EH (cell line): Measurements from ENCODE around the gene CD72.
A peak's percentile ranks its signal among the peaks of the same experiment; 100 is the strongest.
"Not testable (repeated sequence)": the region's sequence is repeated elsewhere in the genome, so short reads cannot be mapped to it uniquely, and the experiment has no call there.

ENCODE experiments used
- DNase-seq: peaks from one replicate; pipeline ENCODE4 v3.0.0-alpha.2; 2015; ENCODE audit warnings: low read depth

The CD72 gene

GRCh38 chr9:35649431-35650340, 31.5 kb upstream of the CD72 start:
- DNase-seq = no peak

- peak; percentile 87 for DNase-seq
Measured at GRCh38 chr9:35646533-35647265, 28.5 kb upstream of the CD72 start.

GRCh38 chr9:35646153-35646532, 27.9 kb upstream of the CD72 start:
- DNase-seq = no peak

GRCh38 chr9:35645736-35646135, 27.5 kb upstream of the CD72 start:
- DNase-seq = not testable (repeated sequence)

- DNase-seq = no peak
Measured at GRCh38 chr9:35643046-35643445, 24.8 kb upstream of the CD72 start.

GRCh38 chr9:35641478-35641877, 23.3 kb upstream of the CD72 start:
- not testable (repeated sequence) for DNase-seq

GRCh38 chr9:35640431-35640830, 22.2 kb upstream of the CD72 start:
- DNase-seq = not testable (repeated sequence)

GRCh38 chr9:35639631-35640030, 21.4 kb upstream of the CD72 start:
- DNase-seq = no peak

- peak; percentile 40 for DNase-seq
Measured at GRCh38 chr9:35639225-35639624, 21.0 kb upstream of the CD72 start.

GRCh38 chr9:35638751-35639150, 20.5 kb upstream of the CD72 start:
- not testable (repeated sequence) for DNase-seq

GRCh38 chr9:35637427-35637955, 19.3 kb upstream of the CD72 start:
- peak; percentile 46 for DNase-seq

- not testable (repeated sequence) for DNase-seq
Measured at GRCh38 chr9:35636877-35637246, 18.6 kb upstream of the CD72 start.

GRCh38 chr9:35636135-35636876, 18.1 kb upstream of the CD72 start:
- DNase-seq = no peak

- no peak for DNase-seq
Measured at GRCh38 chr9:35635730-35636129, 17.5 kb upstream of the CD72 start.

- DNase-seq = no peak
Measured at GRCh38 chr9:35629597-35629996, 11.4 kb upstream of the CD72 start.

- DNase-seq = no peak
Measured at GRCh38 chr9:35628389-35628991, 10.3 kb upstream of the CD72 start.

GRCh38 chr9:35627575-35627974, 9.4 kb upstream of the CD72 start:
- DNase-seq = no peak

GRCh38 chr9:35619800-35620158, 1.6 kb upstream of the CD72 start:
- DNase-seq = no peak

GRCh38 chr9:35618854-35619799, 914 bp upstream of the CD72 start:
- DNase-seq = no peak

GRCh38 chr9:35617548-35617947, 665 bp downstream of the CD72 start:
- DNase-seq = no peak
